Thoracic aorta (tissue), 2 donors: ENCODE results near the gene PLXNB1. TPM values are rescaled to one million over a fixed set of nuclear protein-coding genes. Genes with fewer than 3 reads are reported as not detected.
"Not testable (repeated sequence)": the region's sequence is repeated elsewhere in the genome, so short reads cannot be mapped to it uniquely, and the experiment has no call there.

Source experiments
- ATAC-seq: fragments of 150-250 bp; one replicate; pipeline ENCODE4 v1.8.0; 2017; ENCODE audit warnings: low read depth; ENCODE audit not compliant: insufficient number of reproducible peaks, low FRiP score
- DNase-seq: peaks from one replicate; pipeline ENCODE4 v3.0.0-alpha.2; 2020; ENCODE audit warnings: low spot score
- H3K27ac ChIP-seq, 2 donors: fragments of 200-600 bp; sonication (generic); 1 replicate in 1 of 2; 2 replicates in 1 of 2; pipeline ENCODE4 v1.5.1; 2016; ENCODE audit warnings: mild to moderate bottlenecking in 2 of 2, moderate library complexity in 2 of 2
- H3K27me3 ChIP-seq: fragments of 200-600 bp; sonication (generic); replicated peaks from 2 replicates; pipeline ENCODE4 v1.6.0; 2016; ENCODE audit warnings: mild to moderate bottlenecking; ENCODE audit not compliant: insufficient read depth
- H3K36me3 ChIP-seq: fragments of 200-600 bp; sonication (generic); one replicate; pipeline ENCODE4 v1.5.1; 2016
- H3K4me1 ChIP-seq, 2 donors: fragments of 200-600 bp; sonication (generic); 1 replicate in 1 of 2; 2 replicates in 1 of 2; pipeline versions ENCODE4 v1.5.1 to v1.6.0; 2016; ENCODE audit warnings: low read depth in 2 of 2, mild to moderate bottlenecking in 1 of 2; ENCODE audit not compliant: control insufficient read depth in 1 of 2
- H3K4me3 ChIP-seq: fragments of 200-600 bp; sonication (generic); 2 replicates; pipeline ENCODE4 v1.5.1; 2016; ENCODE audit warnings: mild to moderate bottlenecking
- H3K9me3 ChIP-seq: fragments of 200-600 bp; sonication (generic); 2 replicates; pipeline ENCODE4 v1.5.1; 2016
- CTCF ChIP-seq: fragments of 200-600 bp; sonication (generic); IDR thresholded peaks from one replicate; pipeline ENCODE4 v1.5.1; 2019; ENCODE audit warnings: antibody characterized with exemption
- total RNA-seq, 2 donors: library from RNA; depleted of rRNA; stranded (reverse); fragments of >200 nt; gene quantifications; one replicate each; pipeline versions ENCODE4 v1.1.0 to v1.2.3, GENCODE V29; 2016

The PLXNB1 gene
- total RNA-seq, 2 donors from 2014 or later: 177 to 210 TPM

- no peak for ATAC-seq
- no peaks in the 10 kb centered on the region for H3K9me3 ChIP-seq
- no peak for TF ChIP-seq CTCF
- no peaks in the 10 kb centered on the region for H3K27me3 ChIP-seq
- peaks cover 23% of the 10 kb centered on the region for H3K36me3 ChIP-seq
- H3K27ac ChIP-seq: peak overlapping the region; percentile 92 to 95
- no peak overlapping the region for H3K4me3 ChIP-seq
- DNase-seq: no peak
- H3K4me1 ChIP-seq: peaks cover 27 to 51% of the 10 kb centered on the region in 2 donors
These were observed 27.0 kb downstream of the PLXNB1 start for GRCh38 chr3:48402907-48403306.

GRCh38 chr3:48402281-48402732 is 27.6 kb downstream of the PLXNB1 start:
- peak; percentile 89 for ATAC-seq
- no peak overlapping the region for H3K4me3 ChIP-seq
- H3K4me1 ChIP-seq: peaks cover 27 to 51% of the 10 kb centered on the region in 2 donors
- DNase-seq: peak; percentile 88
- H3K36me3 ChIP-seq: peaks cover 17% of the 10 kb centered on the region
- peak overlapping the region; percentile 92 to 95 for H3K27ac ChIP-seq
- TF ChIP-seq CTCF: no peak
- no peaks in the 10 kb centered on the region for H3K27me3 ChIP-seq
- H3K9me3 ChIP-seq: no peaks in the 10 kb centered on the region

DNA sequence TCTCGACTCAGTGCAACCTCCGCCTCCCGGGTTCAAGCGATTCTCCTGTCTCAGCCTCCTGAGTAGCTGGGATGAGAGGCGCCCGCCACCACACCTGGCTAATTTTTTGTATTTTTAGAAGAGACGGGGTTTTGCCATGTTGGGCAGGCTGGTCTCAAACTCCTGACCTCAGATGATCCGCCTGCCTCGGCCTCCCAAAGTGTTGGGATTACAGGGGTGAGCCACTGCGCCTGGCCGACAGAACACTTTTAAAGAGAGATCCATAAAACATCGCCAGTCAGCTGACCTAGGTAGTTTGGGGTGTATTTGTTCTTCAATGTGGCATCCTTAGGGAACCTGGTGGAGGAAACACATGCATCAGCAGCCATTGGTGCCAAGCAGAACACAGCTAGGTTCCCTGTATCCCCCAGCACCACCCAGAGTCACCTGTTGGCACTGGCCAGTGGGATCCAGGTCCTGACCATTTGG is 28.4 kb downstream of the PLXNB1 start:
- DNase-seq, H3K9me3 ChIP-seq, H3K36me3 ChIP-seq, H3K27me3 ChIP-seq, ATAC-seq: not testable (repeated sequence)
- Histone ChIP-seq H3K4me3 (peak overlapping the region; percentile 3), H3K4me1 (peaks cover 27 to 51% of the 10 kb centered on the region in 2 donors), H3K27ac (peak overlapping the region; percentile 90 to 95)

GRCh38 chr3:48400824-48401433 is 29.0 kb downstream of the PLXNB1 start:
- Histone ChIP-seq H3K27me3 (no peaks in the 10 kb centered on the region), H3K9me3 (no peaks in the 10 kb centered on the region), H3K4me1 (peaks cover 27 to 49% of the 10 kb centered on the region in 2 donors), H3K4me3 (no peak overlapping the region), H3K36me3 (peaks cover 3% of the 10 kb centered on the region), H3K27ac (peak overlapping the region; percentile 90 to 95)
- TF ChIP-seq CTCF: peak; percentile 83
- DNase-seq: no peak
- ATAC-seq: peak; percentile 39

DNA sequence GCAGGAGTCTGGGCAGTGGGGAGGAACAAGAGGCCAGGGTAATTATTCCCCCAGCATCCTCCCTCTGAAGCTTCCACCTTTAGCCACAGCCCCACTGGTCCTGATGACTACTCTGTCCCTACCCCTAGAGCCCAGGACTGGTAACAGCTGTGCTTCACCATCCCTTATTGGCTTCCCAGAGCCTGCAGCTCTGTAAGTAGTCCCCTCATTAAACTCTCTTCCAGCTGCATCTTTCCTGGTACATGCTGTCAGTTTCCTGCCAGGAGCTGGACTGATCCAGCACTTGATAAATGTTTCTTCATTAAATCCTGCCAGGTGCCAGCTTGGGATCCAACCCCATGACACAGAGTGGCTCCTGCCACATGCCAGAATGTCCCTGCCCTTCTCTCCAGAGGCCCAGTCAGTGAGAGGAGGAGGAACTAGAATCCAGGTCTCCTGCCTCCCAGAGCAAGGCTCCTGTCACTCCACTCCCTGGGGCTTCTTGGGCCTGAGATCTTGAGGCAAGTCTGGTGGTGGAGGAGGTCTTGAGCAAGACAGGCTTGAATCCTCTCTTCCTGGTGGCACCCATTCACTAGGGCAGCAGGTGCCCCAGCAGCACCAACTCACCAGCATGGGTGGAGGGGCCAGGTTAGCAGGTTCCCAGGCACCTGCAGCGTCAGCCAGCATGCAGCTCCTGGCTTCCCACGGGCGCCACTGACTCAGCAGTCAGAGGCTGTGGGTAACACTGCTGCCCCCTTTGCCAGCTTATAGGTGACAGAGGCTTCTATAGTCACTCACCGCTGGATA is 30.3 kb downstream of the PLXNB1 start:
- Histone ChIP-seq H3K27ac (no peak overlapping the region), H3K9me3 (no peaks in the 10 kb centered on the region), H3K4me1 (peaks cover 23 to 35% of the 10 kb centered on the region in 2 donors), H3K36me3 (peaks cover 3% of the 10 kb centered on the region), H3K27me3 (no peaks in the 10 kb centered on the region), H3K4me3 (no peak overlapping the region)
- no peak for TF ChIP-seq CTCF
- ATAC-seq: no peak
- no peak for DNase-seq
